Measurements from ENCODE around the gene CADM3.

GRCh38 chr1:159188375-159188788, 17.0 kb downstream of the CADM3 start:
- TF ChIP-seq CTCF (IDR thresholded peaks at IDR 0.05) (no peak), EP300 (IDR thresholded peaks at IDR 0.05) (no peak), POLR2A (IDR thresholded peaks at IDR 0.05) (no peak)

Data from tibial nerve (tissue), 4 donors.